HepG2 (cell line): Measurements from ENCODE around the gene PRR19. TPM values are rescaled to one million over a fixed set of nuclear protein-coding genes. Genes with fewer than 3 reads are reported as not detected.
A peak's percentile ranks its signal among the peaks of the same experiment; 100 is the strongest.

Source experiments
- ATF2 ChIP-seq: sonication (generic); formaldehyde crosslinking; IDR thresholded peaks from 2 replicates; pipeline ENCODE4 v1.4.0; 2020; ENCODE audit warnings: missing genetic modification reagents
- CENPX ChIP-seq: sonication (generic); formaldehyde crosslinking; IDR thresholded peaks from 2 replicates; pipeline ENCODE4 v1.9.0; 2021; ENCODE audit warnings: mild to moderate bottlenecking, missing genetic modification reagents, moderate library complexity
- EP300 ChIP-seq, 3 experiments: sonication (generic) in 1 of 3; formaldehyde crosslinking in 1 of 3; IDR thresholded peaks; 2 replicates each; pipeline versions ENCODE4 v1.5.1 to v1.6.1; 2011 to 2020; ENCODE audit warnings: low read depth in 2 of 3, low read length in 2 of 3, borderline replicate concordance in 1 of 3, improper control_type of control experiment in 1 of 3, mild to moderate bottlenecking in 1 of 3, missing genetic modification reagents in 1 of 3, moderate library complexity in 1 of 3
- FOXM1 ChIP-seq: sonication (generic); formaldehyde crosslinking; IDR thresholded peaks from 2 replicates; pipeline ENCODE4 v1.5.0; 2020; ENCODE audit warnings: missing genetic modification reagents
- GATAD1 ChIP-seq: IDR thresholded peaks from 2 replicates; pipeline ENCODE4 v1.6.1; 2016; ENCODE audit warnings: missing genetic modification reagents, missing compliant biosample characterization
- KLF11 ChIP-seq: IDR thresholded peaks from 2 replicates; pipeline ENCODE4 v1.6.1; 2016; ENCODE audit warnings: missing compliant biosample characterization
- KLF12 ChIP-seq: sonication (generic); formaldehyde crosslinking; IDR thresholded peaks from 2 replicates; pipeline ENCODE4 v1.4.0; 2020; ENCODE audit warnings: missing genetic modification reagents, borderline replicate concordance
- KLF13 ChIP-seq: sonication (generic); formaldehyde crosslinking; IDR thresholded peaks from 2 replicates; pipeline ENCODE4 v1.4.0; 2020; ENCODE audit warnings: mild to moderate bottlenecking, missing genetic modification reagents
- LBX2 ChIP-seq: sonication (generic); formaldehyde crosslinking; IDR thresholded peaks from 2 replicates; pipeline ENCODE4 v1.5.0; 2020; ENCODE audit warnings: missing genetic modification reagents, mild to moderate bottlenecking, borderline replicate concordance
- MAZ ChIP-seq, 2 experiments: sonication (generic) in 1 of 2; formaldehyde crosslinking in 1 of 2; IDR thresholded peaks; 2 replicates each; pipeline versions ENCODE4 v1.5.0 to v1.6.1; 2012 to 2020; ENCODE audit warnings: low read depth in 2 of 2, mild to moderate bottlenecking in 2 of 2, borderline replicate concordance in 1 of 2, improper control_type of control experiment in 1 of 2, low read length in 1 of 2, missing genetic modification reagents in 1 of 2, moderate library complexity in 1 of 2
- PHF21A ChIP-seq: sonication (generic); formaldehyde crosslinking; IDR thresholded peaks from 2 replicates; pipeline ENCODE4 v1.5.0; 2020; ENCODE audit warnings: mild to moderate bottlenecking, missing genetic modification reagents
- SALL1 ChIP-seq: sonication (generic); formaldehyde crosslinking; IDR thresholded peaks from 2 replicates; pipeline ENCODE4 v1.8.0; 2022; ENCODE audit warnings: mild to moderate bottlenecking, missing genetic modification reagents
- SIX4 ChIP-seq: sonication (generic); formaldehyde crosslinking; IDR thresholded peaks from 2 replicates; pipeline ENCODE4 v1.4.0; 2020; ENCODE audit warnings: missing genetic modification reagents
- SMARCE1 ChIP-seq: fragments of 450-650 bp; IDR thresholded peaks from 2 replicates; pipeline ENCODE4 v1.6.1; 2017; ENCODE audit warnings: borderline replicate concordance
- YEATS2 ChIP-seq: sonication (generic); formaldehyde crosslinking; IDR thresholded peaks from 2 replicates; pipeline ENCODE4 v1.4.0; 2020; ENCODE audit warnings: missing genetic modification reagents, borderline replicate concordance
- ZBTB2 ChIP-seq: sonication (generic); formaldehyde crosslinking; IDR thresholded peaks from 2 replicates; pipeline ENCODE4 v1.8.0; 2022; ENCODE audit warnings: low read depth, missing genetic modification reagents
- ZBTB8A ChIP-seq: sonication (generic); formaldehyde crosslinking; IDR thresholded peaks from 2 replicates; pipeline ENCODE4 v1.4.0; 2020; ENCODE audit warnings: mild to moderate bottlenecking, low read depth, missing genetic modification reagents, borderline replicate concordance
- ZKSCAN1 ChIP-seq: fragments of 150-350 bp; IDR thresholded peaks from 2 replicates; pipeline ENCODE4 v1.6.1; 2014; ENCODE audit warnings: low read length
- ZNF263 ChIP-seq: sonication (generic); formaldehyde crosslinking; IDR thresholded peaks from 2 replicates; pipeline ENCODE4 v1.4.0; 2020; ENCODE audit warnings: missing genetic modification reagents
- ZNF501 ChIP-seq: sonication (generic); formaldehyde crosslinking; IDR thresholded peaks from 2 replicates; pipeline ENCODE4 v1.5.1; 2020; ENCODE audit warnings: mild to moderate bottlenecking, moderate library complexity, missing genetic modification reagents
- ZNF703 ChIP-seq: sonication (generic); formaldehyde crosslinking; IDR thresholded peaks from 2 replicates; pipeline ENCODE4 v1.5.1; 2020; ENCODE audit warnings: missing genetic modification reagents, mild to moderate bottlenecking, moderate library complexity, borderline replicate concordance
- ZNF724P ChIP-seq: sonication (generic); formaldehyde crosslinking; IDR thresholded peaks from 2 replicates; pipeline ENCODE4 v1.8.0; 2022; ENCODE audit warnings: missing genetic modification reagents, borderline replicate concordance
- ZNF879 ChIP-seq: sonication (generic); formaldehyde crosslinking; IDR thresholded peaks from 2 replicates; pipeline ENCODE4 v1.8.1; 2023; ENCODE audit warnings: missing genetic modification reagents
- polyA plus RNA-seq, 8 experiments: library from polyadenylated mRNA; depleted of rRNA in 3 of 8; stranded (reverse) in 7 of 8; unstranded in 1 of 8; fragments of >200 nt; fragmentation: Illumina TruSeq in 4 of 8; extraction: Trizol in 4 of 8; gene quantifications; 2 replicates each; pipeline versions ENCODE4 v1.2.1 to v1.2.3, GENCODE V29; 2011 to 2016; ENCODE audit warnings: low read depth in 4 of 8, missing spikeins in 1 of 8, mixed read lengths in 1 of 8; ENCODE audit not compliant: insufficient read depth in 1 of 8
- total RNA-seq, 5 experiments: library from RNA; depleted of rRNA; stranded (reverse); fragments of >200 nt; fragmentation: Illumina TruSeq; extraction: Trizol; gene quantifications; 2 replicates each; pipeline ENCODE4 v1.2.3, GENCODE V29; 2016; ENCODE audit warnings: low read depth in 1 of 5
- TF ChIP-seq, protein P1 (sequence below): sonication (generic); formaldehyde crosslinking; IDR thresholded peaks from 2 replicates; pipeline ENCODE4 v1.4.0; 2020; ENCODE audit warnings: mild to moderate bottlenecking, missing genetic modification reagents
- TF ChIP-seq, protein P2 (sequence below): sonication (generic); formaldehyde crosslinking; conservative IDR thresholded peaks from 2 replicates; pipeline ENCODE4 v1.5.0; 2020; ENCODE audit warnings: missing genetic modification reagents

PRR19 gene
- total and polyA plus RNA-seq, 2 of the 13 experiments (the other 11 are each of a cell fraction or from before 2014, with no cell fraction given), result 0.21 to 0.33 TPM

GRCh38 chr19:42268142-42268703, 33.7 kb upstream of the PRR19 start (continued):
- 0 out of 2 replicates have a peak, but pooled peaks have one; percentile 49 for TF ChIP-seq PHF21A (CRISPR knock-in tag)
- peak; percentile 64; the same call in 1 of the 2 replicates for TF ChIP-seq GATAD1 (CRISPR knock-in tag)
- TF ChIP-seq SIX4 (CRISPR knock-in tag), result no peak
- no peak; the same call in 1 of the 2 replicates for TF ChIP-seq ZNF263 (CRISPR knock-in tag)
- TF ChIP-seq, protein P1, sequence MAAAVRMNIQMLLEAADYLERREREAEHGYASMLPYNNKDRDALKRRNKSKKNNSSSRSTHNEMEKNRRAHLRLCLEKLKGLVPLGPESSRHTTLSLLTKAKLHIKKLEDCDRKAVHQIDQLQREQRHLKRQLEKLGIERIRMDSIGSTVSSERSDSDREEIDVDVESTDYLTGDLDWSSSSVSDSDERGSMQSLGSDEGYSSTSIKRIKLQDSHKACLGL (CRISPR knock-in tag), result no peak; the same call in 1 of the 2 replicates
- 0 out of 2 replicates have a peak, but pooled peaks have one; percentile 34 for TF ChIP-seq MAZ (IDR thresholded peaks at IDR 0.05; ENCODE audit: borderline replicate concordance, low read depth, low read length)
- no peak; the same call in 1 of the 2 replicates for TF ChIP-seq MAZ (CRISPR knock-in tag; IDR thresholded peaks at IDR 0.05; ENCODE audit: low read depth)
- no peak; the same call in 1 of the 2 replicates for TF ChIP-seq ZNF501 (CRISPR knock-in tag)
- no peak for TF ChIP-seq ZNF879
- TF ChIP-seq, protein P2, sequence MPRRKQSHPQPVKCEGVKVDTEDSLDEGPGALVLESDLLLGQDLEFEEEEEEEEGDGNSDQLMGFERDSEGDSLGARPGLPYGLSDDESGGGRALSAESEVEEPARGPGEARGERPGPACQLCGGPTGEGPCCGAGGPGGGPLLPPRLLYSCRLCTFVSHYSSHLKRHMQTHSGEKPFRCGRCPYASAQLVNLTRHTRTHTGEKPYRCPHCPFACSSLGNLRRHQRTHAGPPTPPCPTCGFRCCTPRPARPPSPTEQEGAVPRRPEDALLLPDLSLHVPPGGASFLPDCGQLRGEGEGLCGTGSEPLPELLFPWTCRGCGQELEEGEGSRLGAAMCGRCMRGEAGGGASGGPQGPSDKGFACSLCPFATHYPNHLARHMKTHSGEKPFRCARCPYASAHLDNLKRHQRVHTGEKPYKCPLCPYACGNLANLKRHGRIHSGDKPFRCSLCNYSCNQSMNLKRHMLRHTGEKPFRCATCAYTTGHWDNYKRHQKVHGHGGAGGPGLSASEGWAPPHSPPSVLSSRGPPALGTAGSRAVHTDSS (CRISPR knock-in tag), result no peak
- peak; percentile 1; the same call in 1 of the 2 replicates for TF ChIP-seq YEATS2 (CRISPR knock-in tag)
- peak; percentile 84; the same call in 1 of the 2 replicates for TF ChIP-seq ZBTB2 (CRISPR knock-in tag)
- no peak for TF ChIP-seq KLF12 (CRISPR knock-in tag)
- TF ChIP-seq ZBTB8A (CRISPR knock-in tag), result no peak
- TF ChIP-seq ZNF724P, result peak; percentile 55; the same call in 1 of the 2 replicates
- no peak for TF ChIP-seq ZNF703 (CRISPR knock-in tag)
- no peak for TF ChIP-seq KLF13 (CRISPR knock-in tag)
- peak; percentile 37 for TF ChIP-seq SALL1 (CRISPR knock-in tag)
- TF ChIP-seq FOXM1, result no peak
- no peak for TF ChIP-seq SMARCE1
- peak; percentile 100 for TF ChIP-seq ATF2 (CRISPR knock-in tag)
- TF ChIP-seq LBX2, result no peak
- TF ChIP-seq CENPX (CRISPR knock-in tag), result no peak
- TF ChIP-seq ZKSCAN1, result no peak
- peak; percentile 69 to 77; a peak in 3 of 4 replicates for TF ChIP-seq EP300 (IDR thresholded peaks at IDR 0.05; ENCODE audit: low read depth in 2 of 2, low read length in 2 of 2)
- TF ChIP-seq EP300 (CRISPR knock-in tag; IDR thresholded peaks at IDR 0.05; ENCODE audit: borderline replicate concordance), result peak; percentile 72; the same call in 1 of the 2 replicates
- TF ChIP-seq KLF11 (CRISPR knock-in tag), result no peak
